SK-N-SH treated with all-trans-retinoic acid at 6 μM for 48 hours (cell line): ENCODE results near the gene ZNF180.

ENCODE experiments used
- ATAC-seq: fragments of 200-7000 bp; cut with Tn5 transposase; 3 replicates; pipeline ENCODE4 v1.9.1; 2020; ENCODE audit warnings: mild to moderate bottlenecking, moderate library complexity
- ARNTL ChIP-seq: fragments of 450-650 bp; formaldehyde crosslinking; IDR thresholded peaks from 2 replicates; pipeline ENCODE4 v1.5.0; 2020; ENCODE audit warnings: low read depth, mild to moderate bottlenecking, moderate library complexity, borderline replicate concordance
- BACH2 ChIP-seq: fragments of 250-450 bp; sonication (Bioruptor Pico); IDR thresholded peaks from 2 replicates; pipeline ENCODE4 v1.9.0; 2021; ENCODE audit warnings: mild to moderate bottlenecking, borderline replicate concordance
- CREB5 ChIP-seq: fragments of 250-450 bp; sonication (Bioruptor Pico); IDR thresholded peaks from 2 replicates; pipeline ENCODE4 v1.5.1; 2020; ENCODE audit warnings: low read depth, mild to moderate bottlenecking, moderate library complexity
- CSDC2 ChIP-seq: fragments of 250-450 bp; sonication (Bioruptor Pico); IDR thresholded peaks from 2 replicates; pipeline ENCODE4 v1.5.0; 2020; ENCODE audit warnings: mild to moderate bottlenecking, moderate library complexity
- CSRNP3 ChIP-seq: fragments of 250-450 bp; sonication (Bioruptor Pico); IDR thresholded peaks from 2 replicates; pipeline ENCODE4 v1.5.1; 2021; ENCODE audit warnings: mild to moderate bottlenecking, moderate library complexity
- ESRRG ChIP-seq: fragments of 250-450 bp; sonication (Bioruptor Pico); IDR thresholded peaks from 2 replicates; pipeline ENCODE4 v1.6.1; 2021; ENCODE audit warnings: mild to moderate bottlenecking
- GLIS3 ChIP-seq: fragments of 250-450 bp; sonication (Bioruptor Pico); IDR thresholded peaks from 2 replicates; pipeline ENCODE4 v1.5.0; 2020; ENCODE audit warnings: mild to moderate bottlenecking, moderate library complexity
- ISL1 ChIP-seq: fragments of 250-450 bp; sonication (Bioruptor Pico); IDR thresholded peaks from 2 replicates; pipeline ENCODE4 v2.1.2; 2022; ENCODE audit warnings: mild to moderate bottlenecking, moderate library complexity
- OSR1 ChIP-seq: fragments of 250-450 bp; sonication (Bioruptor Pico); IDR thresholded peaks from 2 replicates; pipeline ENCODE4 v1.8.0; 2022; ENCODE audit warnings: moderate library complexity, mild to moderate bottlenecking, inconsistent platforms
- PATZ1 ChIP-seq: fragments of 250-450 bp; sonication (Bioruptor Pico); IDR thresholded peaks from 2 replicates; pipeline ENCODE4 v1.8.0; 2020; ENCODE audit warnings: mild to moderate bottlenecking, moderate library complexity, borderline replicate concordance
- POU6F1 ChIP-seq: fragments of 250-450 bp; sonication (Bioruptor Pico); IDR thresholded peaks from 2 replicates; pipeline ENCODE4 v1.8.0; 2021; ENCODE audit warnings: low read depth, mild to moderate bottlenecking, moderate library complexity, borderline replicate concordance
- PPARA ChIP-seq: fragments of 250-450 bp; sonication (Bioruptor Pico); IDR thresholded peaks from 2 replicates; pipeline ENCODE4 v1.5.0; 2020; ENCODE audit warnings: mild to moderate bottlenecking, borderline replicate concordance
- TCF4 ChIP-seq: fragments of 250-450 bp; sonication (Bioruptor Pico); IDR thresholded peaks from 2 replicates; pipeline ENCODE4 v1.8.0; 2021; ENCODE audit warnings: mild to moderate bottlenecking, moderate library complexity, borderline replicate concordance
- TOX ChIP-seq: fragments of 250-450 bp; sonication (Bioruptor Pico); IDR thresholded peaks from 2 replicates; pipeline ENCODE4 v1.8.0; 2021; ENCODE audit warnings: mild to moderate bottlenecking, moderate library complexity, borderline replicate concordance
- TSHZ2 ChIP-seq: fragments of 250-450 bp; sonication (Bioruptor Pico); IDR thresholded peaks from 2 replicates; pipeline ENCODE4 v1.5.0; 2020; ENCODE audit warnings: mild to moderate bottlenecking, moderate library complexity
- ZFP3 ChIP-seq: fragments of 250-450 bp; sonication (Bioruptor Pico); IDR thresholded peaks from 2 replicates; pipeline ENCODE4 v1.5.0; 2020; ENCODE audit warnings: mild to moderate bottlenecking, moderate library complexity
- ZFP30 ChIP-seq: fragments of 450-650 bp; formaldehyde crosslinking; IDR thresholded peaks from 2 replicates; pipeline ENCODE4 v1.5.0; 2022; ENCODE audit warnings: mild to moderate bottlenecking, moderate library complexity
- ZNF70 ChIP-seq: fragments of 450-650 bp; formaldehyde crosslinking; IDR thresholded peaks from 2 replicates; pipeline ENCODE4 v1.5.0; 2020; ENCODE audit warnings: mild to moderate bottlenecking, moderate library complexity
- ZNF8 ChIP-seq: fragments of 450-650 bp; formaldehyde crosslinking; IDR thresholded peaks from 2 replicates; pipeline ENCODE4 v1.5.0; 2020; ENCODE audit warnings: mild to moderate bottlenecking, moderate library complexity

The ZNF180 gene

GRCh38 chr19:44544031-44544430 is 43.7 kb upstream of the ZNF180 start:
- ATAC-seq, result no peak
- TF ChIP-seq OSR1 (CRISPR knock-in tag) (no peak), ZNF70 (CRISPR knock-in tag) (no peak)

GRCh38 chr19:44542671-44543070 is 42.3 kb upstream of the ZNF180 start:
- no peak for ATAC-seq
- TF ChIP-seq GLIS3 (CRISPR knock-in tag) (no peak), POU6F1 (CRISPR knock-in tag) (no peak), ZFP30 (no peak), ZNF8 (CRISPR knock-in tag) (no peak), ZNF70 (CRISPR knock-in tag) (no peak), CSDC2 (CRISPR knock-in tag) (no peak), PATZ1 (CRISPR knock-in tag) (no peak), ESRRG (CRISPR knock-in tag) (no peak), BACH2 (CRISPR knock-in tag) (no peak), TCF4 (CRISPR knock-in tag) (no peak), ISL1 (CRISPR knock-in tag) (no peak), CREB5 (CRISPR knock-in tag) (no peak), ZFP3 (CRISPR knock-in tag) (no peak), CSRNP3 (CRISPR knock-in tag) (no peak), TSHZ2 (CRISPR knock-in tag) (no peak), ARNTL (CRISPR knock-in tag) (no peak), PPARA (CRISPR knock-in tag) (no peak), TOX (no peak)

- ATAC-seq, result no peak
- TF ChIP-seq ISL1 (CRISPR knock-in tag) (no peak), POU6F1 (CRISPR knock-in tag) (no peak)
- TF ChIP-seq, all 23 proteins: peak for 0
These were observed 40.4 kb upstream of the ZNF180 start for GRCh38 chr19:44540736-44541135.
